Measurements from ENCODE around the gene PIK3R6. TPM values are rescaled to one million over a fixed set of nuclear protein-coding genes. Genes with fewer than 3 reads are reported as not detected.

PIK3R6 gene
- total RNA-seq, 4 donors from 2014 or later: 0.56 to 3.5 (median 1.5) TPM

DNA sequence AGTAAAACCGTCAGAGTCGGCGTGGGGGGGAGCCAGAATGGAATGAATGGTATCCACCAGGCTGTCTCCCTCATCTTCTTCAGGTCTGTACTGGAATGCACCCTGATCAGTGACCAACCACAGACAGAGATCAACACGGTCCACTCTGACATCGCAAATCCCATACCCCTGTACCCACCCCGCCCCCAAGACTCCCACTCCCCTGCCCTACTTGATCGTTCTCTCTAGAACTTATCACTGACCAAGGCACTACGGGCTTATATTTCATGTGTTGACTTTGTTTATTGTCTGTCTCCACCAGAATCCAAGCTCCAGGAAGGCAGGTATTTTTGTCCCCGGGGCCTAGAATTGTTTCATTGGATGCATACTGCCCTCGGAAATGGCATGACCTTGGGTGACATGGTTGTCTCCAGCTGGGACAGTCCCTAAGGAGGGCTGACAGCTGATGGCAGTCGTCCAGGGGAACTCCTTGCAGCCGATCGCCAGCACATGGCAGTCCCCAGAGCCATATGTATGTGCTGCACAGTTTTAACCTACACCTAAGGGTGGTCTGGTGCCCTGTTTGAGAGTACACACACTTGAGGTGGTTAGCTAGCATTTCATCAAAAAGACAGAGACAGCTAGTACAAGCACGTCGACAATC lies 67.8 kb downstream of the PIK3R6 start:
- ATAC-seq (ENCODE audit: low FRiP score) (peak; percentile 15), DNase-seq (ENCODE audit: low spot score) (no peak)
- TF ChIP-seq, protein P1, sequence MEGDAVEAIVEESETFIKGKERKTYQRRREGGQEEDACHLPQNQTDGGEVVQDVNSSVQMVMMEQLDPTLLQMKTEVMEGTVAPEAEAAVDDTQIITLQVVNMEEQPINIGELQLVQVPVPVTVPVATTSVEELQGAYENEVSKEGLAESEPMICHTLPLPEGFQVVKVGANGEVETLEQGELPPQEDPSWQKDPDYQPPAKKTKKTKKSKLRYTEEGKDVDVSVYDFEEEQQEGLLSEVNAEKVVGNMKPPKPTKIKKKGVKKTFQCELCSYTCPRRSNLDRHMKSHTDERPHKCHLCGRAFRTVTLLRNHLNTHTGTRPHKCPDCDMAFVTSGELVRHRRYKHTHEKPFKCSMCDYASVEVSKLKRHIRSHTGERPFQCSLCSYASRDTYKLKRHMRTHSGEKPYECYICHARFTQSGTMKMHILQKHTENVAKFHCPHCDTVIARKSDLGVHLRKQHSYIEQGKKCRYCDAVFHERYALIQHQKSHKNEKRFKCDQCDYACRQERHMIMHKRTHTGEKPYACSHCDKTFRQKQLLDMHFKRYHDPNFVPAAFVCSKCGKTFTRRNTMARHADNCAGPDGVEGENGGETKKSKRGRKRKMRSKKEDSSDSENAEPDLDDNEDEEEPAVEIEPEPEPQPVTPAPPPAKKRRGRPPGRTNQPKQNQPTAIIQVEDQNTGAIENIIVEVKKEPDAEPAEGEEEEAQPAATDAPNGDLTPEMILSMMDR (IDR thresholded peaks at IDR 0.05): no peak

DNA sequence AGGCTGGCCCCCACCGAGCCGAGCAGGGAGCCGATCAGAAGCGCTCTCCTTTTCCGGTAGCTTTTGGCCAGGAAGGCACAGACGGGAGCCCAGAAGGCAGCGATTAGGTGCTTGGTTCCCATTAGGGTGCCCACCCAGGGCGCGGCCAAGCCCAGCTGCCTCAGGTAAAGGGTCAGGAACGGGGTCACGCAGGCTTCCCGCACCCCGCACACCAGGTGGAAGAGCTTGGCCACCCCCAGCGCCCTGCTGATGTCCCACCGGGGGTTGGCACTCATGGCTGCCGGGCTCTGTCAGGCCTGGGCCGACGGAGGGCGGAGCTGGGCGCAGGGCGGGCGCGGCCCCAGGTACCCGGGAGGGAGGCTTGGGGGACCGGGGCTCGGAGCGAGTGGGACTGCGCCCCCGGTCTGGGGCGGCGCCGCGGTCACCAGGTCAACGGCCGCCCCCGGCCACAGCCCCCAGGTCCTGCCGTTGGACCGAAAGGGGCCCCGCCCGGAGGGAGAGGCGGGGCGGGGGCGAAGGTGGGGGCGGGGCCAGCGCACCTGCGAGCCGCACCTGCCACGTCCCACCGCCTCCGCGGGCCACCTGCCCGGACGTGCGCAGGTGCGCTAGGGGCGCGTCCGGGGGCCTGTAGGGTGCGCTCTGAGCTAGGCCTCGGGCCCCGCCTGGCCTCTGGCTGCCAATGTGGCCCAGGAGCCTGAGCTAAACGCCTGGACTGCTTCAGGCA lies 68.5 kb downstream of the PIK3R6 start, which contains the start of gene MFSD6L:
TSS of gene MFSD6L (minus strand) at position 520 of the 724 bp plus-strand sequence. CDS start at position 275, 245 bp downstream.
- DNase-seq (ENCODE audit: low spot score) (no peak), ATAC-seq (ENCODE audit: low FRiP score) (peak; percentile 12)
- TF ChIP-seq, protein P1 (IDR thresholded peaks at IDR 0.05): no peak

DNA sequence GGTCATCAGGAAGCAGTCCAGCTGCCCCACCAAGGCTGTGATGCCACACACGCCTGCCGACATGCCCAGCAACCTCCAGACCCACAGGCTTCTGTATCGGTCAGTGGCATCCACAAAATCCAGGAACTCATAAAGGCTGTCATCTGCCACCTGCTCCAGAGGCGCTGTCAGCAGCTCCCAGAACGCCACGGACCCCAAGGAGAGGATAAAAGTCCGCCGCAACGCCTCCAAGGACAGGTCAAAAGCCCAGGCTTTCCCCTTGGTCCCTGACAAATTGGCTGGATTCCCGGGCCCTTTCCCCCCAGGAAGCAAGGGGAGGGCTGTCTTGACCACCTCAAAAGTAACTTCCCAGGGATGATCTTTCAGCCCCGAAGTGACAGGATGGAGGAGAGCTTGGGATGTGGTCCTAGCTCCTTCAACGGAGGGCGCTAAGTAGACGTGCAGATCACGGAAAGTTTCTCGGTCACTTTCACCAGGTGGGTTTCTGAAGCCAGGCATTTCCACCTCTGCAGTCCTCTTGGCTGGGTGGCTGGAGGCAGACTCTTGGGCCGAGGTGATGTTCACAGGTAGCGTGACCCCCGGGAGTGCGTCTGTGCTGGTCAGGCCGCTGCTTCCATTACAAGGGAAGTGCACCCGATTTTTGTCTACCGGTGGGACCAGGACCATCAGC lies 69.2 kb downstream of the PIK3R6 start:
- no peak for ATAC-seq (ENCODE audit: low FRiP score)
- DNase-seq (ENCODE audit: low spot score): no peak
- TF ChIP-seq, protein P1 (IDR thresholded peaks at IDR 0.05): no peak

DNA sequence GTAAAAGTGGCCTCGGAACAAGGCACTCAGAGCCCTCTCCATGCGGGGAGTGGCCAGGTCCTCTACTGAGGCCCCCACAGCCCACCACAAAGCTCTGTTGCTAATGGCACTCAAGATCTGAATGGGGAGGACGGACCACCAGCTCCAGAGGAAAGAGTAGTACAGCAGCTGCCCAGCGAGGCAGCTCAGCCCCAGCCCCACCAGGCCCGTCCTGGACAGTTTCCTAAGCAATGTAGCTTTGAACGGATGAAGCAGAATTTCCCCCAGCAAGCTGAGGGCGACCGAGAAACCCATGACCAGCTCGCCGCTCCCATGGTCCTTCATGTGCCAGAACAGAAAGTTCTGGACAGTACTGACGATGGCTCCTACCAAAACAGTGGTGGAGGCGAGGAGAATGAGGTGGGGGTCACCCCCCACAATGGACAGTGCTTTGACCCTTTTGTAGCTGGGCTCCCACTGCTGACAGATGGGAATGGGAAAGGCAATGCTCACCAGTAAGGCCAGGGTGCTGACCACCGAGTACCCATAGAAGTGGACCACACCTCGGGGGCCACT lies 69.8 kb downstream of the PIK3R6 start:
- ATAC-seq (ENCODE audit: low FRiP score) (no peak), DNase-seq (ENCODE audit: low spot score) (no peak)
- TF ChIP-seq, protein P1 (IDR thresholded peaks at IDR 0.05): no peak

DNA sequence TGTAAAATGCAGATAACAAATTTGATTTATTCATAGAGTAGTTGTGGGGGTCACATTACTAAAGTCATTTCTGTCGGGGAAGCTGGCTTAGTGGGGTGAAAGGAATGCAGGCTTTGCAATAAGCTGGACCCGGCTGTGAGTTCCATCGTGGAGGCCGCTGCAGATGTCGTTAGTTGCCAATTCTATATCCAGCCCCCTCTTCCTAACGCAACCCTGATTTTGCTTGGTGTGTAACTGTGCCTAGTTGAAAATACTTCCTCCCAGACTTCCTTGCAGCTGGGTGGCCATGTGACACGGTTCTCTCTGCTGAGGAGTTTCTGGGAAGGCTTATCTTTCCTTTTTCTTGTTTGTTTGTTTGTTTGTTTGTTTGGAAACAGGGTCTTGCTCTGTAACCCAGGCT lies 72.8 kb downstream of the PIK3R6 start:
- ATAC-seq (ENCODE audit: low FRiP score) (no peak), DNase-seq (ENCODE audit: low spot score) (no peak)
- TF ChIP-seq, protein P1 (IDR thresholded peaks at IDR 0.05): no peak

DNA sequence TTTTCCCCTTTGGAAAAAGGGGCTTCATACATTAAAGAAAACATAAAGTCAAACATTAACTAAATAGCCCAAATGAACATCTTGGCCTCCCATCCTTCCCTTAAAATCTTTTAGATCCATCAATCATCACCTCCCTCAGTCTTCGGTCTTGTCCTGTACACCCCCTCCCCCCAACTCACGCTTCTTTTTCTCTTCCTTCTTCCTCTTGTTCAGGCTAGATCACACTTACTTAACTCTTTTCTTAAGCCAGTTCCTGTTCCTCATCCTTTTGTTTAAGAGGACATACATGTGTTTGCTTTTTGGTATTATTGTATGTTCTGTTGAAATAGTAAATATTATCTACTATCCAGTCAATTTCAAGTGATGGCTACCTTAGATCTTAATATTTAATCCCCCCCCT lies 73.8 kb downstream of the PIK3R6 start:
- TF ChIP-seq, protein P1 (IDR thresholded peaks at IDR 0.05): no peak
- ATAC-seq (ENCODE audit: low FRiP score) (no peak), DNase-seq (ENCODE audit: low spot score) (no peak)
